ENCODE data around the gene PRIM2. TPM values are rescaled to one million over a fixed set of nuclear protein-coding genes. Genes with fewer than 3 reads are reported as not detected.
A peak's percentile ranks its signal among the peaks of the same experiment; 100 is the strongest.
"Not testable (repeated sequence)": the region's sequence is repeated elsewhere in the genome, so short reads cannot be mapped to it uniquely, and the experiment has no call there.

PRIM2 gene
- polyA plus RNA-seq, 4 donors, result 15.6 to 17.0 (median 16.7) TPM

DNA sequence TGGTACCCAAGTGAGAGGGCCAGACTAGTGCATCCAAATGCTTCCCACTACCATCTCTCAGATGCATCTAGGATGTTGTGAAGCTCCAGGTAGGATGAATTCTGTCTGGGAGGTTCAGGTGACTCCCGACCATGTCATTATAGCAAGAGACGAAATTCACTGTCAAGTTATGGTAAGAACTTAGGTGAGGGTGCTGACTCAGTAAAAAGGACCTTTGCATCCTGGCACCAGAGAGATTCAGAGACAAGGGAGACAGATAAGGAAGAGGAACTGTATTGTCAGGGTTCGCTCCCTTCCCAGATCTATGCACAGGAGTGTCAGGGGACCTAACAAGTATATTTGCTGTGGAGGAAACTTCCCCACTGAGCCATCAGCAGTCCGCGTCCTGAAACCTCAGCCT is 11.2 kb upstream of the PRIM2 start:
- DNase-seq (ENCODE audit: low read depth in 4 of 4, low spot score in 2 of 4), result no peak

DNA sequence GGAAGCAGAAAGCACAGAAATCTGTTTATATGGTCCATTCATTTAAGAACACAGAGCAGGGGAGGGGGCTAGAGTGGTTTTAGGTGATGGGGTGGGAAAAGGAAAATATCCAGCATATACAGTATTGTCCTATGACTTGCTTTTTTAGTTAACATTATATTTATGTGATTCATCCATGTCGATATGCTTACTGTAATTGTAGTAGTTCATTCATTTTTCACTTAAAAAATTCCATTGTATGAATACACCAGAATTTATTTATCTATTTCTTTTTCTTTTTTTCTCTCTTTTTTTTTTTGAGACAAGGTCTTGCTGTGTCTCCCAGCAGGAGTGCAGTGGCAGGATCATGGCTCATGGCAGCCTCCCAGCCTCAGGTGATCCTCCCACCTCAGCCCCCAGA is 9.6 kb upstream of the PRIM2 start:
- no peak for DNase-seq (ENCODE audit: low read depth in 4 of 4, low spot score in 2 of 4)

DNA sequence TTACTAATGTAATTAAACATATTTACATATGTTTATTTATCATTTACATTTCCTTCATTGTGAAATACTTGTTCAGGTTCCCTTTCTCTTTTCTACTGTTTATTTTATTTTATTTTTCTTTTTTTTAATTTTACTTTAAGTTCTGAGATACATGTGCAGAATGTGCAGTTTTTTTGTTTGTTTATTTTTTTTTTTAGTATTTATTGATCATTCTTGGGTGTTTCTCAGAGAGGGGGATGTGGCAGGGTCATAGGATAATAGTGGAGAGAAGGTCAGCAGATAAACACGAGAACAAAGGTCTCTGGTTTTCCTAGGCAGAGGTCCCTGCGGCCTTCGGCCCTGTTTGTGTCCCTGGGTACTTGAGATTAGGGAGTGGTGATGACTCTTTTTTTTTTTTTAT is 8.7 kb upstream of the PRIM2 start:
- not testable (repeated sequence) for DNase-seq (ENCODE audit: low read depth in 4 of 4, low spot score in 2 of 4)

DNA sequence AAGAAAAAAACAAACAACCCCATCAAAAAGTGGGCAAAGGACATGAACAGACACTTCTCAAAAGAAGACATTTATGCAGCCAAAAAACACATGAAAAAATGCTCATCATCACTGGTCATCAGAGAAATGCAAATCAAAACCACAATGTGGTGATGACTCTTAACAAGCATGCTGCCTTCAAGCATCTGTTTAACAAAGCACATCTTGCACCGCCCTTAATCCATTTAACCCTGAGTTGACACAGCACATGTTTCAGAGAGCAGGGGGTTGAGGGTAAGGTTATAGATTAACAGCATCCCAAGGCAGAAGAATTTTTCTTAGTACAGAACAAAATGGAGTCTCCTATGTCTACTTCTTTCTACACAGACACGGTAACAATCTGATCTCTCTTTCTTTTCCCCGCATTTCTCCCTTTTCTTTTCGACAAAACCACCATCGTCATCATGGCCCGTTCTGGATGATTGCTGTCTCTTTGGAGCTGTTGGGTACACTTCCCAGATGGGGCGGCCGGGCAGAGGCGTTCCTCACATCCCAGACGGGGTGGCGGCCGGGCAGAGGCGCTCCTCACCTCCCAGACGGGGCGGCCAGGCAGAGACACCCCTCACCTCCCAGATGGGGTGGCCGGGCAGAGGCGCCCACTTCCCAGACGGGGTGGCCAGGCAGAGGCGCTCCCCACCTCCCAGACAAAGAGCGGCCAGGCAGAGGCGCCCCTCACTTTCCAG is 7.2 kb upstream of the PRIM2 start:
- not testable (repeated sequence) for DNase-seq (ENCODE audit: low read depth in 4 of 4, low spot score in 2 of 4)

DNA sequence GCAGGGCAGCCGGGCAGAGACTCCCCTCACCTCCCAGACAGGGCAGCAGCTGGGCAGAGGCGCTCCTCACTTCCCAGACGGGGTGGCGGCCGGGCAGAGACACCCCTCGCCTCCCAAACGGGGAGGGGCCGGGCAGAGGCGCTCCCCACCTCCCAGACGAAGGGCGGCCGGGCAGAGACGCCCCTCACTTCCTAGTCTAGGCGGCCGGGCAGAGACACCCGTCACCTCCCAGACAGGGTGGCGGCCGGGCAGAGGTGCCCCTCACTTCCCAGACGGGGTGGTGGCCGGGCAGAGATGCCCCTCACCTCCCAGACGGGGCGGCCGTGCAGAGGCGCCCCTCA is 6.6 kb upstream of the PRIM2 start:
- no peak for DNase-seq (ENCODE audit: low read depth in 4 of 4, low spot score in 2 of 4)

DNA sequence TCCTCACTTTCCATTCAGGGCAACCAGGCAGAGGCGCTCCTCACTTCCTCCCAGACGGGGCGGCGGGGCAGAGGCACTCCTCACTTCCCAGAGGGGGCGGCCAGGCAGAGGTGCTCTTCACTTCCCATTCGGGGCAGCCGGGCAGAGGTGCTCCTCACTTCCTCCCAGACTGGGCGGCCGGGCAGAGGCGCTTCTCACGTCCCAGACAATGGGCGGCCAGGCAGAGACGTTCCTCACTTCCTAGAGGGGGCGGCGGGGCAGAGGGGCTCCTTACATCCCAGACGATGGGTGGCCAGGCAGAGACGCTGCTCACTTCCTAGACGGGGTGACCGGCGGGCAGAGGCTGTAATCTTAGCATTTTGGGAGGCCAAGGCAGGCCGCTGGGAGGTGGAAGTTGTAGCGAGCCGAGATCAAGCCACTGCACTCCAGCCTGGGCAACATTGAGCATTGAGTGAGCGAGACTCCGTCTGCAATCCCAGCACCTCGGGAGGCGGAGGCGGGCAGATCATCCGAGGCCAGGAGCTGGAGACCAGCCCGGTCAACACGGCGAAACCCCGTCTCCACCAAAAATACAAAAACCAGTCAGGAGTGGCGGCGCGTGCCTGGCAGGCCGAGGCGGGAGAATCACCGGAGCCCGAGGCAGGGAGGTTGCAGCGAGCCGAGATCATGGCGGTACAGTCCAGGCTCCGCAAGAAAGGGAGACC is 6.0 kb upstream of the PRIM2 start:
- DNase-seq (ENCODE audit: low read depth in 4 of 4, low spot score in 2 of 4), result not testable (repeated sequence)

DNA sequence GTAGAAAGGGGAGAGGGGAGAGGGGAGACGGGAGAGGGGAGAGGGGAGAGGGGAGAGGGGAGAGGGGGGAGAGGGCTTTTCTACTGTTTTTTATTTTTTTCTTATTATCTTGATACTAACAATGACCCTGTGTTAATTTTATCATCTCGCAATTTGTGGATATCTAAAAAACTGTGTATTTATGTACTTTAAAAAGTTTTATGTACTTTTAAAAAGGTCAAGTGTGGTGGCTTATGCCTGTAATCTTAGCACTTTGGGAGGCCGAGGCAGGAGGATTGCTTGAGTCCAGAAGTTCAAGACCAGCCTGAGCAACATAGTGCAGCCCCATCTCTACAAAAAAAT is 5.5 kb upstream of the PRIM2 start:
- no peak for DNase-seq (ENCODE audit: low read depth in 4 of 4, low spot score in 2 of 4)

DNA sequence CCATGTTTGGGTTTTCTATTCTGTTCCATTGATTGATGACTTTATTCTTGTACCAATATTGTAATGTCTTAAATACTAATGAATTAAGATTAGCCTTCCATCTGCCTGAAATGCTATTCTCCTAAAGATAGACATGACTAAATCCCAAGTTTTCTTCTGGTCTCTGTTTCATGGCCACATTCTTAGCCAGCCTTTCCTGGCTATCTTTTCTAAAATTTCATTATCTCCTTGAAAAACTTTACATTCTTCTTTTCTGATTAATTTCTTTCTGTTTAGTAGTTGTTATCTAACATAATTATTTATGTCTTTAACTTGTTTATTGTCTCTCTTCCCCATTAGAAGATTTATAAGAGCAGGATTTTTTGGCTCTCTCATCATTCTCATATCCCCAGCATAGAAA is 4.4 kb upstream of the PRIM2 start:
- no peak for DNase-seq (ENCODE audit: low read depth in 4 of 4, low spot score in 2 of 4)

DNA sequence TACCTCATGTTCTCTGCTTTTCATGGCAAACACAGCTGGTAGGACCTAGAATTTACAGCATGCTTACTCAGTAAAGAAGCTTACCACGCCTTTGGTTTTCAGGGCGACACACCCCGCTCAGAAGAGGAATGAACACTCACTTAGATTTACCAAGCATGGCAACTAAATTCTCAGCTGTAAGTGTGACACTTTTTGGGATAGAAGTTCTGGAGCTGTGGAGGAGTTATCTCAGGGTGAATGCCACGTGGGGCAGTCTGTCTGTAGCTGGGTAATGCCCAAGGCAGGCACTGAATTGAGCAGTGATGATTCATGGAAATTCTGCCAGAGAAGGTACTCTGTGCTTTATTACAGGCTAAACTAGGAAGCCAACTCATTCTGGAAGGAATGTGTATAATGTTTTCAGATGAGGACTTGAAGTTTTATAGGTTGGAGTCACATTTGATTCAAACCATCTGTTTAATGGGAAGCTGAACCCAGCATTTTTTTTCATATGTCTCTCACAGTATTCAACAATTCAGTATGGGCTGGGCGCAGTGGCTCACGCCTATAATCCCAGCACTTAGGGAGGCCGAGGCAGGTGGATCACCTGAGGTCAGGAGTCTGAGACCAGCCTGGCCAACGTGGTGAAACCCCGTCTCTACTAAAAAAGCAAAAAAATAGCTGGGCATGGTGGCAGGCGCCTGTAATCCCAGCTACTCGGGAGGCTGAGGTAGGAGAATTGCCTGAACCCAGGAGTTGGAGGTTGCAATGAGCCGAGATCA is 3.5 kb upstream of the PRIM2 start:
- peak in 1 of 4 donors; percentile 51 for DNase-seq (ENCODE audit: low read depth in 4 of 4, low spot score in 2 of 4)

DNA sequence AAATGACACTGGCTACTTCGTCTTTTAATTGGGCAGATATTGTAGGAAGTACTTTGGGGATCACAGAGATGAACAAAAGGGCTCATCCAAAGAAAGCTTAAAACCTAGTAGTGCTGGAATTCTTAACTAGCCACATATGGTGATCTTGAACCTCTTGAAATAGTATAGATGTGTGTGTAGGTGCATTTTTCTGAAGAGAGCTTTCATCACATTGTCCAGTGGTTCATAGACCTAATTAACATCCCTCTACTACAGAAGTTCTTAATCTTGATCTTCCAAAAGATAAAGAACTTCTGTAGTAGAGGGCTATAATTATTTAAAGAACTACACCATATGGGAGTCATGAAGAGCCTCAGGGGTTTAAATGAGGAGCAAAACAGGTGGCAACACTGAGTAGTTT is 2.3 kb upstream of the PRIM2 start:
- no peak for DNase-seq (ENCODE audit: low read depth in 4 of 4, low spot score in 2 of 4)

DNA sequence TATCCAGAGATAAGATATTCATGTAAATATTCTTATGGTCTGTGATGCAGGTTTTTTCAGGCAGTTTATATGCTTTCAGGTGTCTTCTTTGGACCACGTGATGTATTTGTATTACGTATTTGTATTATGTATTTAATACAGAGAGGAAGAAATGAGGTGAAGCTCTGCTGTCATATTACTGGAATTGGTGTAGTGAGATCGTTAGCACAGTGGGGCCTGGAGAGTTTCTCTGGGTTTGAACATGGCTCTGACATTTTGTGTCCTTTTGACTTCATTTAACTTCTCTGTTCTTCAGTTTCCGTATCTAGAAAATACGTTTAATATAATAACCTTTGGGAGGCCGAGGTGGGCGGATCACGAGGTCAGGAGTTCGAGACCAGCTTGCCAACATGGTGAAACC is 1.6 kb upstream of the PRIM2 start:
- DNase-seq (ENCODE audit: low read depth in 4 of 4, low spot score in 2 of 4), result no peak

DNA sequence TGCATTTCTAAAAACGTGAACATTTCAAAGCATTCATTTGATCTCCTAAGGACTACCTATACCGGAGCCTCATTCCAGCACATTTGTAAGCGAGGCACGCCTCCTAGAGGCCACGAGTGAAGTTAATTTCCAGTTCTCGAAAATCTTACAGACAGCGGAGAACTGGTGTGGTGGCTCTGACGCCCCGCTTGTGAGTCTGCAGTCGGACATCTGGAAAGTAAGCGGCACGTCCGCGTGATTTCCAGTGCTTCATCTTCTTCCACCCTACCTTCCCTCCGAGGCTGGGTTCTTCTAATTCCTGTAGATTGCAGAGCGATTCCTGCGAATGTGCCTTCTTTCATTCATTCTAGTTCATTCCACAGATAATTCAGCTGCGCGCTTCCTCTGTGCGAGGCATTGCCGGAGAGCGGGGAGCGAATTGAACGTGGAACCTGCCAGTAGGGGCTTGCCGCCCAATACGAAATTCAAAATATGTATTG is 810 bp upstream of the PRIM2 start:
- peak; percentile 67 to 90 (median 78) for DNase-seq (ENCODE audit: low read depth in 4 of 4, low spot score in 2 of 4)

DNA sequence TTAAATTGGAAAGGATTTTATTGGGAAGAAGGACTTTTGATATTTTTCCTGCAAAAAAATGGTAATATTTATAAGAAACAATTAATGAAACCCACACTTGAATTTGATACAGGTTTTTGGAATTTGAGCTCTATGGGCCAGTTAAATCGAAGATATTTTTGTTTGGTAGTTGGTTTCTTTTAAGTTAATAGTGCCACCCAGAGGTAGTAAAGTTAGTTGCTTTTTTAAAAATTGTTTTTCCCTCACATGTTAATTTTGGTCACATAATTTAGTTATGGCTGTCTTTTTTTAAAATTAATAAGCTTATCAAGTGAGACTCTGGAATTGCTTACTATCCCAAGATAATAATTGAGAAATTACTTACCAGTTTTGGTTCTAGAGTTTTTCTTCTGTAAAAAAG is 7.1 kb downstream of the PRIM2 start:
- no peak for DNase-seq (ENCODE audit: low read depth in 4 of 4, low spot score in 2 of 4)

DNA sequence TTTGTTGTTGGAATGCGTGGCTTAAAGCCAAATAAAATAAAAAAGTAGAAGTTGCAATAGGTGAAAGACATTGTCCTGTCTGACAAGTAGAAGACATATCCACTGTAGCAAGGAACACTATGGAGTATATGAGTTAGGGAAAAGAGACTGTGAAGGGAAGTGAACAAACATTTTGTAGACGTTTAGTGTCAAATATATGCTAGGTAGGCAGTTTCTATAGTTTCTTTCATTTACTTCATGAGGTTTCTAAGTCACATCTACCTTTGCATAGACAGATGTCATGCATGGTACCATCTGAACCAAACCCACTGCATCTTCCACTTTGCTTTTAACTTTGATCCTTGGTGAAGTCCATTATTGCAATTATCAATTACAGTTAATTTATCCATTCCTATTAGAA is 9.9 kb downstream of the PRIM2 start:
- no peak for DNase-seq (ENCODE audit: low read depth in 4 of 4, low spot score in 2 of 4)

DNA sequence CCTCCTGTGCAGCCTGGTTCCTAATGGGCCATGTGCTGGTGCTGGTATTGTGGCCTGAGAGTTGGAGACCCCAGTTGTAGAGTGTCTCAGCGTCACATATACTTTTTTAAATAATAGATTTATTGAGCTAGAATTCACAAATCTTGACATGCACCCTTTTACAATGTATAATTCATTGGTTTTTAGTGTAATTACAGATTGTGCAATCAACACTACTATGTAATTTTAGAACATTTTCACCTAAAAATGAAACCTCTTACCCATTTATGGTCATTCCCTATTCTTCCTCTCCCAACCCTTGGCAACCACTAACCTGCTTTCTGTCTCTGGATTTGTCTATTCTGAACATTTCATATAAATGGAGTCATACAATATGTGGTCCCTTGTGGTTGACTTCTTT is 10.6 kb downstream of the PRIM2 start:
- DNase-seq (ENCODE audit: low read depth in 4 of 4, low spot score in 2 of 4), result no peak

DNA sequence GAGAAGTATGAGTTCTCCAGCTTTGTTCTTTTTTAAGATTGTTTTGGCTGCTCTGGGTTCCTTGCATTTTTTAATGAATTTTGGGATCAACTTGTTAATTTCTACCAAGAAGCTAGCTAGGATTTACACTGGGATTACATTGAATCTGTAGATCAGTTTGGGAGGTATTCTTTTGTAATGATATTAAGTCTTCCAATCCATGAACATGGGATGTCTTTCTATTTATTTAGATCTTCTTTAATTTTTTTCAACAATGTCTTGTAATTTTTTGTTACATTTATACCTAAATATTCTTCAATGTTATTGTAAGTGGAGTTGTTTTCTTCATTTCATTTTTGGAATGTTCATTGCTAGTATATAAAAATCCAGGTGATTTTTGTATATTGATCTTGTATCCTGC is 12.5 kb downstream of the PRIM2 start:
- DNase-seq (ENCODE audit: low read depth in 4 of 4, low spot score in 2 of 4), result no peak

DNA sequence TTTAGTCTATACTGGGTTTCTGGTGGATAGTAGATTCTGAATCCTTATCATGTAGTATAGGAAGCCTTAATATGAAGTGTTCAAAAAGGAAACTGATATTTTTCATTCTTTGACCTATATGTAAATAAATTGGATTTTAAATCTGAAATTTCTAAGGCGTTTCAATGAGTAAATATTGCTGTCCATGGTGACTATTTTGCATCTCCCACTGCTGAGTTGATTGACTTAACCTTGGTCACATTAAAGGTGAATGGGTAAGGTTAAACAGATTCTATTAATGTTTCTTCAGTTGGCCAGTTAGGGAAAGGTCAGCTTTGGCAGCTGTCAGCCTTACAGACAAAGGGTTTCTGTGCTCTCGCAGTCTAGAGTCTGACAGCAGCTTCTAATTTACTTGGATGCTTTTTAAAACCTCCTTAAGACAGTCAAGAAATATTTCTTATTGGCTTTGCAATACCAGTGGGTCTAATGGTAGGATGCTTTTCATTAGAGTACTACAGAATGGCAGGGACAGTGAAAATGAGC is 24.8 kb downstream of the PRIM2 start:
- no peak for DNase-seq (ENCODE audit: low read depth in 4 of 4, low spot score in 2 of 4)

DNA sequence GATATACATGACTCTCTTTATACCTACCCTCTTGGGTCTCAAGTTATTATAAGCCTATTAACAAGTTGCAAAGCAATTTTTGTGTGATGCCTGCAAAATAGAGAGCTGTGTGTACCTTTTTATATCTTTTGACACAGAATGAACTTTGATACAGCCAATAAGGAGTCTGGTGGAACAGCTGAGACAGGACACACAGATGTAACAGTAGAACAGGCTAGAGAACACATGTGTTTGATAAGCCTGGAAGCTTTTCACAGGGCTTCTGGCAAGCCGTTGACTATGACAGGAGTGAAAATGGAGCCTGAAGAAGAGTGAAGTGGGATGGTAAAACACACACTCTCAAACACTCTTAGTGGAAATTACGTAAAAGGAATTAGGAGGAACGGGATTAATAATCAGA is 25.9 kb downstream of the PRIM2 start:
- not testable (repeated sequence) for DNase-seq (ENCODE audit: low read depth in 4 of 4, low spot score in 2 of 4)

DNA sequence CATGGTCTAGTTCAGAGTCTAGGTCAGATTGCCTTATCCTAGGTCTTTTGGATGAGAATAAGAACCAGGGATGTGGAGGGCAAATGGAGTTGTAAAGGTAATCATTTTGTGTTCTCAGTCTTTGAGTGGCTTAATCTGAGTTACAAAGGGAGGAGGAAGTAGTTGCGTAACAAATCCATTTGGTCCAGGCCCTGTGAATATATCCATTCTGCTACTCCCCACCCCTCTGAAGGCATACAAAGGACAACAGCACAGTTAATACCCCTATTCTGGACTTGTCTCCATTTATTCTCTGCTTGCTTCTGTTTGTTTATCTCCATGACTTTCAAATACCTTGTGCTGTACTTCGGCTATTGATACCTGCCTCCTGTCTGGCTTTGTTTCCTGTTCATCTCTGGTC is 29.3 kb downstream of the PRIM2 start:
- DNase-seq (ENCODE audit: low read depth in 4 of 4, low spot score in 2 of 4), result not testable (repeated sequence)

DNA sequence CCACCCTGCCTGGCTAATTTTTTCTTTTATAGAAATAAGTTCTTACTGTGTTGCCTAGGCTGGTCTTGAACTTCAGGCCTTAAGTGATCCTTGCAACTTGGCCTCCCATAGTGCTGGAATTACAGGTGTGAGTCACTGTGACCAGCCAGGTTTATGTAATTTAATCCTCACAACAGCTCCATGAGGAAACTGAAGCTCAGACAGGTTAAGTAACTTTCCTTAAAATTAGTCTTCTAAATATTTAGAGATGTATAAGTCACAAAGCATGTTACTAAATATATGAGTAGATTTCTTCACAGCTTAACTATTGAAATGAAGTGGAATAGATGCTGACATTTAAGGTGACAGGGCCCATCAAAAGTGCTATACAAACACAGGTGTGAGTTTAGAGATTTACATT is 30.2 kb downstream of the PRIM2 start:
- DNase-seq (ENCODE audit: low read depth in 4 of 4, low spot score in 2 of 4), result not testable (repeated sequence)

DNA sequence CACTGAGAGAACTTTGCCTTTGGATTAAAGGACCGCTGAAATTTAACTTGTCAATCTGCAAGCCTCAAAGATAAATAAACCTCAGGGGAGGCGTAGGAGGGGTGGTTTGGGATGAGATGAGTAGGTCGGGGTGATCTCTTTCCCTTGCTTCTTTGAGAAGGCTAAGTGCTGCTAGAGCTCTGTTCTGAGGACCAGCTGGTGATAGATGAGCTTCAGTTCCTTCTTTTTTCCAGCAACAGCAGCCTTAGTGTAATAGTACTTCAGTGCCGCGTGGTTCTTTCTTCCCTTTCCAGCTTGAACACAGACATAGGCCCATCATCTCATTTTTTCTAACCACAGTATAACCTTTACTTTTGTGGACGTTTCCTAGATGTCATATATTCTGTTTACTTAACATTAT is 33.0 kb downstream of the PRIM2 start:
- DNase-seq (ENCODE audit: low read depth in 4 of 4, low spot score in 2 of 4), result not testable (repeated sequence)

All from left renal cortex interstitium (tissue), 4 donors.